GM18907 (cell line): Measurements from ENCODE around the gene FAM227B.

Experiments used
- ATAC-seq: cut with Tn5 transposase; IDR thresholded peaks from one replicate; pipeline ENCODE4 v1.9.1; 2021; ENCODE audit warnings: mild to moderate bottlenecking, moderate library complexity; ENCODE audit not compliant: unreplicated experiment

Gene FAM227B

DNA sequence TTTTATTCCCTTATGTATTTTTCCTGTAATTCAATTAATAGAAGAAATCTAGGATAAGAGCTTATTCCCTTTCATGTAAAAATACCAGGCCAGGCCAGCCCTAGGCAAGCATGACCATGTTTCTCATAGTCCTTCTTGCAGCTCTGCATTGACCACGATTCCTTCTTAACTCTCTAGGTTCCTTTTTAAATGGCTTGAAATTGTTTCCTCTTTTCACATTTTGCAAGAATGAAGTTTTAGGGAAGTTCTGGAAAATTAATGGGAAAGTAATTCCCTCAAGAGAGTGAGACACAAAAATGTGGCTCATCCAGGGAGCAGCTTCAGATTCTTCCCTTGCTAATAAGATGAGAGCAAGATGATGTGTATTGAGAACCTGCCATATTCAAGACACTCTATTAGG is 314.1 kb downstream of the FAM227B start:
- no peak for ATAC-seq

DNA sequence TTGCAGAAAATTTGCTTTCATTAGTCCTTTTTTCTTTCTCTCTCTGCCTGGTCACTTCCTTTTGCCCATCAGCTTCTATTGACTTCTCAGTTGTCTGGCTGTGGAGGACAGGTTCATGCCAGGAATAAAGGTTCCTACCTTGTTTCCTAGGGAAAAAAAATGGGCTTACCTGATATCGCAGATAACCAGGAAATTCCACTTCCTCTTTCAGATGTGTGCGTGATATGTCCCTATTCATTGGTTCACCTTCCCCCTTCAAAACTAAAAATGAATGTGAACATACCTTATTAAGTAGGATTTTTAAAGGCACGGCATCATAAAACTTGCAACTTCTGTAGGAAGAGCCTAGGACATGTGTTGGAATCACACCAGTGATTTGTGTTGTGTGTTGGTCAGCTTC is 317.6 kb downstream of the FAM227B start:
- no peak for ATAC-seq

DNA sequence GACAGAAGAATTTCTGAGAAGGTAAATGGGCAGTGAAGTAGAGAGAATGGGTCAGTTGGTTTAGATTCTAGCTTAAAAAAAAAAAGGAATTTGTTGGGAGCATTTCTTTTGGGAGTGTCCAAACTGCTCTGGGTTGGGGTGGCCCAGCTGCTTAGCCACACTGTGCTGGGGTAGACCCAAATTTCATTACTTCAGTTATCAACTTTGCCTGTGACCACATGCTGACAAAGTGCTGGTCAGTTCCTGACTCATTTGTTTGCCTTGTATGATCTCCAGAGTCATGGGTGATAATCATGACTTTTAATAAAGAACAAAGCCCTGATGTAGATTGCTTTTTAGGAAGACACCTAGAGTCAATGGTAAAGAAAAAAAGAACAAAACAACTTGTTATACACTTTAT is 319.1 kb downstream of the FAM227B start:
- no peak for ATAC-seq

DNA sequence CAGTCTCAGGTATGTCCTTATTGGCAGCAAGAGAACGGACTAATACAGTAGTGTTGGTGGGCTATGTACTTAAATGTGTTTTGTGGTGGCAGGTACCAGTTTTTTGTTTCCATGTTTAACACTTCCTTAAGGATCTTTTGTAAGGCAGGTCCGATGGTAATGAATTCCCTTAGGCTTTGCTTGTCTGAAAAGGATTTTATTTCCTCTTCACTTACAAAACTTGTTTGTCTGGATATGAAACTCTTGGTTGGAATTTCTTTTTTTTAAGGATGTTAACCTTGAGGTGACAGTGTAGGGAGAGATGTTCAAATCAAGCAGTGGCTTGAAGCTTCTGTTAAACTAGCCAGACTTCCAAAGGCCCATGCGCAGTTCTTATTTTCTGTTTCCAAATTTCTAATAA is 319.8 kb downstream of the FAM227B start:
- no peak for ATAC-seq

DNA sequence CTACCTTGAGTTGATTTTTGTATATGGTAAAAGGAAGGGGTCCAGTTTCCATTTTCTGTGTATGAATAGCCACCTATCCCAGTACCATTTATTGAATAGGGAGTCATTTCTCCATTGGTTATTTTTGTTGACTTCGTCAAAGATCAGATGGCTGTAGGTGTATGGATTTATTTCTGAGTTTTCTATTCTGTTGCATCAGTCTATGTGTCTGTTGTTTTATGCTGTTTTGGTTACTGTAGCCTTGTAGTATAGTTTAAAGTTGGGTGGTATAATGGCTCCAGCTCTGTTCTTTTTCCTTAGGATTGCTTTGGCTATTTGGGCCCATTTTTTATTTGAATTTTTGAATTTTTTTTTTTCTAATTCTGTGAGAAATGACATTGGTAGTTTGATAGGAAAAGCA is 323.0 kb downstream of the FAM227B start:
- no peak for ATAC-seq

DNA sequence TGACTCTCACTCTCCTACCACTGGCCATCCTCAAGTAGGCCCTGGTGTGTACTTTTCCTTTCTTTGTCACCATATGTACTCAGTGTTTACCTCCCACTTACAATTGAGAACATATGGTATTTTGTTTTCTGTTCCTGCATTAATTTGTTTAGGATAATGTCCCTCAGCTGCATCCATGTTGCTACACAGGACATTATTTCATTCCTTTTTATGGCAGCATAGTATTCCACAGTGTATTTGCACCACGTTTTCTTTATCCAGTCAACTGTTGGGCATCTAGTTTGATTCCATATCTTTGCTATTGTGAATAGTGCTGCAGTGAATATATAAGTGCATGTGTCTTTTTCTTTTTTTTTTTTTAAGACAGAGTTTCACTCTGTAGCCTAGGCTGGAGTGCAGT is 324.4 kb downstream of the FAM227B start:
- no peak for ATAC-seq

DNA sequence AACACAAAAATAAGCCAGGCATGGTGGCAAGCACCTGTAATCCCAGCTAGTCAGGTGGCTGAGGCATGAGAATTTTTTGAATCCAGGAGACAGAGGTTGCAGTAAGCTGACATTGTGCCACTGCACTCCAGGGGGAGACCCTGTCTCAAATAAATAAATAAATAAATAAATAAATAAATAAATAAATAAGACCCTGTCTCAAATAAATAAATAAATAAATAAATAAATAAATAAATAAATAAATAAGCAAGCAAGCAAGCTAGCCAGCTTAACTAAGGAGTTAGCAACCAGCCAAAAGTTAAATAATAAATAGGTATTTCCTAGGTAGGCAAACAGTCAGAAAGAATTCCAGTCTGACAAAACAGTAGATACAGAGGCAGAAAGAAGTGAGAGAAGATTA is 326.7 kb downstream of the FAM227B start:
- no peak for ATAC-seq

DNA sequence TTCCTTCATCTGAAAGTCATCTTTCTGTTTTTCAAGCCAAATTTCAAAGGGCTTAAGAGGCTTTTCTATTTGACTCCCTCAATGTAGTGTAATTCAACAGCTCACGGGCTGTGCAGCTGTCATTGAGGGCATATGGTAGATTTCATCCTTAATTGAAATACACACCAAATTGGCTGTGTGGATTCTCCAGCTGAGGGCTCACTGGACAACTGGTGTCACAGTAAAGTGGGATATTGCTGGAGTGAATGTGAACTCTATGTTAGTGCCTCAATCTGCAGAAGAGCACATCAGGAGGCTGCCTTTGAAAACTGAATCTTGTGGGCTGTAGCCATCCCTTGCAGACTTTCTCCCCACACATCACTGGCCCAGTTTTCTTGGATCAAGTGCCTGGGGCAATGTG is 330.4 kb downstream of the FAM227B start:
- ATAC-seq: no peak

DNA sequence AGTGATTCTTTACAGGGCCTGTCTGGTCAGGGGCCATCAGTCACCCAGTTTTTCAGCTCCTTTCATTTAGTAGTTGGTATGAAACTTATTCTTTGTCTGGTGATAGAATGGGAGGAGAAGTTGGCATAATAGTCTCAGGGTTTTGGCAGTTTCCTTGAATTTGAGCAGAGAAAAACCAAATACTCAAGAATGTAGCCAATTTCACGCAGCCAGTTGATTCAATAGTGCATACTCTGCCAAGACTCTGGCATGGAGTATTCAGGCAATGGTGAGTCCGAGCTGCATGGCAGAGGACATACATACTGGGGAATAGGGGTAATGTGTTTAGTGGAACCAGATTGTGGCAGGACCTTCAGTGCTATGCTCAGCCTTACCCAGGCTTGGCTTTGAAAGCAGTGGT is 332.2 kb downstream of the FAM227B start:
- no peak for ATAC-seq

DNA sequence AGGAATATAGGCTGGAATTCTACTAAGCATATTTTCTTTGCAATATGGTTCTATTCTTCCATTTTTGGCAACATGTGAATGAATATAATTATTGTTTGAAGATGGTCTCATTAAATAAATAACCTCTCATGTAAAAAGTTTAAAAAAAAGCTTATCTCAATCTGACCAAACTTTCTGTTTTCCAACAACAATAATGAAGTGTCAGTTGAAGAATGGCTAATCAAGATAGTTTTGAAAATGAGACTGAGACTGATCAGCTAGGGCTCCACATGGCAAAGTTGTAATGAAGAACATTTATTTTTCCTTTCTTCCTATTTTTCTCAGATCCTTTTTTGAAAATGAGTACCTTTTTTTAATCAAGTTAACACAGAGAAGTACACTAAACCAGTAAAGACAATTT is 333.1 kb downstream of the FAM227B start:
- ATAC-seq: no peak

DNA sequence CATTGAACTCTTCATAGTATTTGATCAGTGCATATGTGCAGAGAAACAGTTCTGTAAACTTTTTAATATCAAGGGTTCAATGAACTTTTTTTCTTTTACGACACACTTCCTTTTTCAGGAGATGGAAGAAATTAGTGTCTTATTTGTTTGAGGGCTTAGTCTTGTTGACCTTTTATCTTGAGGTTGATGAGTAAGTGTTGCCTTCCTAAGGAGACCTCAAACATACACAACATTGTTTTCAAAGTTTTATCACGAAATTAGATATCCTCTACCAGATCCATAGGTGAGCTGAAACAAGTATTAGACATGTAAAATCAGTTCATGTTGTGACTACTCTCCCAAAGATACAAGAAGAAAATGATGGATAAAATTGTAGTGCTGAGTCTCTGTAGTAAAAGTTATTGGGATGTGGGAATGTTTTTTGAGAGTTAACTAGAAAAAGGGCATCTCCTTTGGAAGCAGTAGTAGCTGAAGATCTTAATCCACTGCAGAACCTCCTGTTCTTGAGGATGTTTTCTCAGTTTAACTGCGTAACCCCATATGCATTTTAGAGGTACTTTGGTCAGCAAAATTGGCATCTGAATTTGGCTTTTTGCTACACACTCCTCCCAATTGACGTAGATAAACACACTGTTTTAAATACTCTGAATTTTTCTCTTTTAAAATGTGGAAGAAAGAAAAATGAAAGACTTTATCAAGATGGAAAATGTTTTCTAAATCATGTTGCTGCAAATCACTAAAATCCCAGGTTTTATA is 333.8 kb downstream of the FAM227B start:
- ATAC-seq: no peak

DNA sequence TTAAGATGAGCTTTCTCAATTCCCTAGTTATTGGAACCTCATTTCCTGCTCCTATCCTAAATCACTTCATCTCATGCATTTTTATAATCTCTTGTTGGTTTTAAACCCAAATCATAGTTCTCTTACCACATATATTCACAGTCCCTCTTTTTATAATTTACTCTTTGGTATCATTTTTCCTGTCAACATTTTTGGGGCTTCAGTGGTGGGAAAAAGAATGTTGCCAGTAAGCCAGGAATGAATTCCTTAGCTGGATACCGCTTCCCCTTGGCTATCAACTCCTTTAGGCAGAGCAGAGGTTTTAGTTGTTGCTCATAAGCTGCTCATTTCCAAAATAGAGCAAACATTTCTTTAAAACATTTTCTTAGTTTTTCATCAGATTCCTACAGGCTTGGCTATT is 338.3 kb downstream of the FAM227B start:
- ATAC-seq: no peak

DNA sequence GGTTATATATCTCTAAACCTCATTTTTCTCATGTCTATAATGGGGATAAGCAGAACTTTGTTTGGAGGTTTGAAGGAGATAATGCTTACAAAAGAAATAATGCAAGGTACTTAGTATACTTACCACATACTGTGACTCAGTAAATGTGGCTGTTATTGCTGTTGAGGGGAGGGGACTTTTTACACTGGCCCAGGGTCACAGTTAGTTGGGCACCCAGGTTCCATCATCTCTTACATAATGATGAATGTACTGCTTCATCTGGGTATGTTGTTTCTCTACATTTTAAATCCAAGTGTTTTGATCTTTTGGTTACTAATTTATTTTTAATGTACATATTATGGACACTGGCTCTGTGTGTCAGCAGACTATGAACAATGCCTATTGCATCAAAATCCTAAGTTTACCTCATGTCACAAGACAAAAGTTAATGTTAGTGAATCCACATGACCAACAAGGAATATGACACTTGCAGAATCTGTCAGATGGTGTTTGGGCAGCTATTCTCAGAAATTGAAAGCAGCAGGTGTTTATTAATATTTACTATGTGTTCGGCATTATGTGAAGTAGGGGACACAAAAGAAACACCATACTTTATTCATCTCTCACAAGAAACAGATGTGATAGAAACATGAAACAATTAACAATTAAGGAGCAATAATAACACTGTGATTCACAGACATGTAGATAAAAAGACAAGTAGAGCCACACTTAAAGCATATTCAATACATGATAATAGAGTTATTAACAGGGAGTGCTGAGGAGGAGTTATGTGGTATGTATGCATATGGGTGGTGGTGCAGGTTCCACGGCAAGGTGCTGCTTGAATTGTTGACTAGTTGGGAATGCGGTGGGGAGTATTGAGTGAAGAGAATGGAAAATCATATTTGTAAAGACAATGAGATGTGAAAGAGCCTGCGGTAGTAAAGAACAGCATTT is 340.8 kb downstream of the FAM227B start:
- ATAC-seq: peak; percentile 66

DNA sequence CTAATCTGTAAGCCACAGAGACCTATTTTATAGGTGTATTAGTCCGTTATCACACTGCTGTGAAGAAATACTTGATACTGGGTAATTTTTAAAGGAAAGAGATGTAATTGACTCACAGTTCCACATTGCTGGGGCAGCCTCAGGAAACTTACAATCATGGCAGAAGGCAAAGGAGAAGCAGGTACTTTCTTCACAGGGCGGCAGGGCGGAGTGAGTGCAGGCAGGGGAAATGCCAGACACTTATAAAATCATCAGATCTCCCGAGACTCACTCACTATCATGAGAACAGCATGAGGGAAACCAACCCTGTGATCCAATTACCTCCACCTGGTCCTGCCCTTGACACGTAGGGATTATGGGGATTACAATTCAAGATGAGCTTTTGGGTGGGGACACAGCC is 341.9 kb downstream of the FAM227B start:
- no peak for ATAC-seq
